HG02623 (cell line): ENCODE measurements around the gene DENND5B.

Source experiments
- ATAC-seq: cut with Tn5 transposase; IDR thresholded peaks from one replicate; pipeline ENCODE4 v1.9.1; 2021; ENCODE audit warnings: moderate library complexity; ENCODE audit not compliant: unreplicated experiment

The DENND5B gene

GRCh38 chr12:31343139-31343538 lies 247.8 kb downstream of the DENND5B start:
- no peak for ATAC-seq

- ATAC-seq = no peak
Observed at GRCh38 chr12:31342286-31342685, 248.7 kb downstream of the DENND5B start.

GRCh38 chr12:31339831-31340622 lies 250.9 kb downstream of the DENND5B start:
- ATAC-seq = no peak

- no peak for ATAC-seq
Observed at GRCh38 chr12:31337952-31338351, 253.0 kb downstream of the DENND5B start.
